GM21526 (cell line): Measurements from ENCODE around the gene CFD.
"Not testable (repeated sequence)": the region's sequence is repeated elsewhere in the genome, so short reads cannot be mapped to it uniquely, and the experiment has no call there.

Source experiments
- ATAC-seq: cut with Tn5 transposase; IDR thresholded peaks from one replicate; pipeline ENCODE4 v1.9.1; 2021; ENCODE audit warnings: moderate library complexity; ENCODE audit not compliant: unreplicated experiment, low FRiP score

The CFD gene

DNA sequence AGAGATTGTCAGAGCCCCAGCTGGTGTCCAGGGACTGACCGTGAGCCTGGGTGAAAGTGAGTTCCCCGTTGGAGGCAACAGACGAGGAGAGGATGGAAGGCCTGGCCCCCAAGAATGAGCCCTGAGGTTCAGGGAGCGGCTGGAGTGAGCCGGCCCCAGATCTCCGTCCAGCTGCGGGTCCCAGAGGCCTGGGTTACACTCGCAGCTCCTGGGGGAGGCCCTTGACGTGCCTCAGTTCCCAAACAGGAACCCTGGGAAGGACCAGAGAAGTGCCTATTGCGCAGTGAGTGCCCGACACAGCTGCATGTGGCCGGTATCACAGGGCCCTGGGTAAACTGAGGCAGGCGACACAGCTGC is 8.5 kb upstream of the CFD start:
- ATAC-seq = no peak

DNA sequence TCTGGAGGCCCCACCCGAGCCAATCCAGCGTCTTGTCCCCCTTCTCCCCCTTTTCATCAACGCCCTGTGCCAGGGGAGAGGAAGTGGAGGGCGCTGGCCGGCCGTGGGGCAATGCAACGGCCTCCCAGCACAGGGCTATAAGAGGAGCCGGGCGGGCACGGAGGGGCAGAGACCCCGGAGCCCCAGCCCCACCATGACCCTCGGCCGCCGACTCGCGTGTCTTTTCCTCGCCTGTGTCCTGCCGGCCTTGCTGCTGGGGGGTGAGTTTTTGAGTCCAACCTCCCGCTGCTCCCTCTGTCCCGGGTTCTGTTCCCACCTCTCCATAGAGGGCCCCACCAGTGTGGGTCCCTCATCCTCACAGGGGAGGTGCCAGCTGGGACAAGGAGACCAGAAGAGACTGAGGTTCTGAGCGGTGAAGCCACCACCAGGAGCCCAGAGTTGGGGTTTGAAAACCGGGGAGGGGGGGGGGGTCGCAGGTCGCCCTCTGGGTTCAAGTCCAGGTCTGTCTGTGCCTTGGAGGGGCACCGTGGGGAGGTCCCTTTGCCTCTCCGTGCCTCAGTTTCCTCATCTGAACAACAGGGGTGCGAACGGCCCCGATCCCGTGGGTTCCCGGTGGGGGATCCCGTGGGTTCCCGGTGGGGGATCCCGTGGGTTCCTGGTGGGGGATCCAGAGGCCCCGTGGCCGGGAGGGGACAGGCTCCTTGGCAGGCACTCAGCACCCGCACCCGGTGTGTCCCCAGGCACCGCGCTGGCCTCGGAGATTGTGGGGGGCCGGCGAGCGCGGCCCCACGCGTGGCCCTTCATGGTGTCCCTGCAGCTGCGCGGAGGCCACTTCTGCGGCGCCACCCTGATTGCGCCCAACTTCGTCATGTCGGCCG is 7.1 kb upstream of the CFD start, which contains the start of gene ELANE:
ELANE (plus strand) TSS at position 168 of the 878 bp plus-strand sequence; CDS start at position 194, 26 bp downstream.
- ATAC-seq = no peak

DNA sequence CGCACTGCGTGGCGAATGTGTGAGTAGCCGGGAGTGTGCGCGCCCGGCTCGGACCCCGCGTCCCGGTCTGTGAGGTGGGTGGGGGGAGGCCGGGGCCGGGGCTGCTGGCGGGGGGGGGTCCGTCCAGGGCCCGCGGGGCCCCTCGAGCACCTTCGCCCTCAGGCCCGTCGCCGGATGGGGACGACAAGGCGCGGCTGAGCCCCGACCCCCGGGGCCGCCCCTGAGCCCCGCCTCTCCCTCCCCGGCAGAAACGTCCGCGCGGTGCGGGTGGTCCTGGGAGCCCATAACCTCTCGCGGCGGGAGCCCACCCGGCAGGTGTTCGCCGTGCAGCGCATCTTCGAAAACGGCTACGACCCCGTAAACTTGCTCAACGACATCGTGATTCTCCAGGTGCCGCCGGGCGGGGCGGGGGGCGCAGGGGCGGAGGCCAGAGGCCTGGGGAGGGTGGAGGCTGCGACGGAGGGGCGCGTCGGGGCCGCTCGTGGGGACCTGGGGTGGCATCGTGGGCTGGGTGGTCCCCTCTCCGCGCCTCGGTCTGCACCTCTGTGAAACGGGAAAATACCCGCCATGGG is 6.4 kb upstream of the CFD start:
- no peak for ATAC-seq

DNA sequence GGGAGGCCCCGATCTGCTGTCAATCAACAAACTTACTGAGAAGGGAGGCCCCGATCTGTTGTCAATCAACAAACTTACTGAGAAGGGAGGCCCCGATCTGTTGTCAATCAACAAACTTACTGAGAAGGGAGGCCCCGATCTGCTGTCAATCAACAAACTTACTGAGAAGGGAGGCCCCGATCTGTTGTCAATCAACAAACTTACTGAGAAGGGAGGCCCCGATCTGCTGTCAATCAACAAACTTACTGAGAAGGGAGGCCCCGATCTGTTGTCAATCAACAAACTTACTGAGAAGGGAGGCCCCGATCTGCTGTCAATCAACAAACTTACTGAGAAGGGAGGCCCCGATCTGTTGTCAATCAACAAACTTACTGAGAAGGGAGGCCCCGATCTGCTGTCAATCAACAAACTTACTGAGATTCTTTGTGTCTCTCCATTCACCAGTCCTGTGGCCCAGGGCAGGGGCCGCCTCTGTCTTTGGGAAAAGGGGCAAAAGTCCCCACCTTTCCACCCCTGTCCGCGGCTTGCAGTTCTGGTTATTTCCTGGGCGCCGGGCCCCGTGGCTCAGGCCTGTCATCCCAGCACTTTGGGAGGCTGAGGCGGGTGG is 5.7 kb upstream of the CFD start:
- not testable (repeated sequence) for ATAC-seq

DNA sequence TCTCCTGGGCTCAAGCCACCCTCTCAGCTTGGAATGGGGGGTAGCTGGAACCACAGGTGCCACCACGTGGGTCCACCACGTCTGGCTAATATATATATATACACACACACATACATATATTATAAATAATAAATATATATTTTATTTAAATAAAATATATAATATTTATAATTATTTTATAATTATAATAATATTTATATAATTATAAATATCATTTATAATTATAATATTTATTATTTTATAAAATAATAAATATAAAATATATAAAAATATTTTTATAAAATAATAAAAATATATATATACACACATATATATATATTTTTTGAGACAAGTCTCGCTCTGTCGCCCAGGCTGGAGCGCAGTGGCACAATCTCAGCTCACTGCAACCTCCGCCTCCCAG is 4.9 kb upstream of the CFD start:
- ATAC-seq = no peak

DNA sequence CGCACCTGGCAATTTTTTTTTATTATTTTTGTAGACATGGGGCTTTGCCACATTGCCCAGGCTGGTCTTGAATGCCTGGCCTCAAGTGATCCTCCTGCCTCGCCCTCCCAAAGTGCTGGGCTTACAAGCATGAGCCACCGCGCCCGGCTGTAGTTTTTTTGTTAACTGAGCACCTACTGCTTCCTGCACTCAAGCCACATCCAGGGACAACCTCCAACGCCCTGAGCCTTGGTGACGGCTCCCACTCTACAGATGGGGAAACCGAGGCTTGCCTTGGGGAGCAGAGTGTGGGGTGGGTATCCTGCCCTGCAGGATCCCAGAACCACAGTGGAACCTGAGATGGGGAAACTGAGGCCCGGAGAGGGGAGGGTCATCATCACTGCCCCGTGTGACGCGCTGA is 4.3 kb upstream of the CFD start:
- no peak for ATAC-seq

DNA sequence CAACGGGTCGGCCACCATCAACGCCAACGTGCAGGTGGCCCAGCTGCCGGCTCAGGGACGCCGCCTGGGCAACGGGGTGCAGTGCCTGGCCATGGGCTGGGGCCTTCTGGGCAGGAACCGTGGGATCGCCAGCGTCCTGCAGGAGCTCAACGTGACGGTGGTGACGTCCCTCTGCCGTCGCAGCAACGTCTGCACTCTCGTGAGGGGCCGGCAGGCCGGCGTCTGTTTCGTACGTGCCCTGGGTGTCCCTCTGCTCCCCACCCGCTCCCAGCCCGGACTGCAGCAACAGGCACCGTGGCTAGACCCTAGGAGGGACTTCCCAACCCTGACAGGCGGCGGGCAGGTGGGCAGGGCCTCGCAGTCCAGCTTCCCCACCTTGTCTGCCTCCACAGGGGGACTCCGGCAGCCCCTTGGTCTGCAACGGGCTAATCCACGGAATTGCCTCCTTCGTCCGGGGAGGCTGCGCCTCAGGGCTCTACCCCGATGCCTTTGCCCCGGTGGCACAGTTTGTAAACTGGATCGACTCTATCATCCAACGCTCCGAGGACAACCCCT is 3.8 kb upstream of the CFD start:
- ATAC-seq = no peak

DNA sequence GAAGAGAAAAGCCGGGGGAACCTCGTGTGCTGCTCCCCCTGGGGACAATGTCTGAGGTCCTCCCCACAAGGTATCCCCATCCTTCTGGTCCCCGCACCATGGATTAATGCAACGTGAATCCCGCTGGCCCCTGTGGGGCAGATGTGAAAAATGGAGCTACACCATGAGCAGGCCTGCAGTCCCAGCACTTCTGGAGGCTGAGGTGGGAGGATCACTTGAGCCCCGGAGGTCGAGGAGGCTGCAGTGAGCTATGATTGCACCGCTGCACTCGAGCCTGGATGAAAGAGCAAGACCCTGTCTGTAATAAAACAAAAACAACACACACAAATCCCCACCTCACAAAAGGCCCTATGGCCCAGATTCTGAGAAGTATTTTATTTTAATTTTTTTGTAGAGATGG is 1.2 kb upstream of the CFD start:
- ATAC-seq = no peak

DNA sequence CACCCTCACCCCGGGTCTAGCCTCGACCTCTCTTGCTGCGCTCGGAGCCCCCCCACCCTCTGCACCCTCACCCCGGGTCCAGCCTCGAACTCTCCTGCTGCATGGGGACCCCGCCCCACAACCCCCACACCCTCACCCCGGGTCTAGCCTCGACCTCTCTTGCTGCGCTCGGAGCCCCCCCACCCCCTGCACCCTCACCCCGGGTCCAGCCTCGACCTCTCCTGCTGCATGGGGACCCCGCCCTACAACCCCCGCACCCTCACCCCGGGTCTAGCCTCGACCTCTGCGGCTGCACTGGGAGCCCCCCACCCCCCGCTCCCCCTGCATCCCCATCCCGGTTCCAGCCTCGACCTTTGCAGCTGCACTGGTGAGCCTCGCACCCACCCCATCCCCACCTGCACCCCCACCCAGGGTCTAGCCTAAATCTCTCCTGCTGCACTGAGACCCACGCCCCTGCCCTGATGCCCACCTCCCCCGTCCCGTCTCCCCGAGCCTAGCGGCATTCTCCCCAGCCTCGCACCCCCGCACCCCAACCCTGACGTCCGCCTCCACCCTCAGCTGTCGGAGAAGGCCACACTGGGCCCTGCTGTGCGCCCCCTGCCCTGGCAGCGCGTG is 1.8 kb downstream of the CFD start:
- no peak for ATAC-seq

DNA sequence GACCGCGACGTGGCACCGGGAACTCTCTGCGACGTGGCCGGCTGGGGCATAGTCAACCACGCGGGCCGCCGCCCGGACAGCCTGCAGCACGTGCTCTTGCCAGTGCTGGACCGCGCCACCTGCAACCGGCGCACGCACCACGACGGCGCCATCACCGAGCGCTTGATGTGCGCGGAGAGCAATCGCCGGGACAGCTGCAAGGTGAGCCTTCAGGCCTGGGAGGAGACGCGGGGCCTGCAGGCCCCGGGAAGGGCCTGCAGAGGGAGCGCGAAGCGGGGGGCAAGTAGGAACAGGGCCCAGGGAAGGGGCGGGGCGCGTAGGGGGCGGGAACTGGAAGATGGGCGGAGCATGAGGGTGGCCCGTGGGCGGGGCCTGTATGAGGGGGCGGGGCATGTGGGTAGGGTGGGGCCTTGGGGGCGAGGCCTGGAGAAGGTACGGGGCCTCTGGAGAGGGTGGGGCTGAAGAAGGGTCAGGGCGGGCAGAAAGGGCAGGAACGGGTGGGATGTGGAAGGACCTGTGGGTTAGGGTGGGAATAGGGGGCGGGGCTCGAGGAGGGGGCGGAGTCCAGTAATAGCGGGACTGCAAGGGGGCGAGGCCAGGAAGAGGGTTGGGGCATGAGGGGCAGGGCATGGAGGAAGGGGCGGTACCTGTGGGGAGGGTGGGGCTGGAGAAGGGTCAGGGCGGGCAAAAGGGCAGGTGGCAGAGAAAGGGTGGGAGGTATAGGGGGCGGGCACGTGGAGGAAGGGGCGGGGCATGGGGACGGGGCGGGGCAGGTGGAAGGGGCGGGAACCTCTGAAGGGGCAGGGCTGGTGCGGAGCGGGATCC is 2.5 kb downstream of the CFD start:
- ATAC-seq = no peak

DNA sequence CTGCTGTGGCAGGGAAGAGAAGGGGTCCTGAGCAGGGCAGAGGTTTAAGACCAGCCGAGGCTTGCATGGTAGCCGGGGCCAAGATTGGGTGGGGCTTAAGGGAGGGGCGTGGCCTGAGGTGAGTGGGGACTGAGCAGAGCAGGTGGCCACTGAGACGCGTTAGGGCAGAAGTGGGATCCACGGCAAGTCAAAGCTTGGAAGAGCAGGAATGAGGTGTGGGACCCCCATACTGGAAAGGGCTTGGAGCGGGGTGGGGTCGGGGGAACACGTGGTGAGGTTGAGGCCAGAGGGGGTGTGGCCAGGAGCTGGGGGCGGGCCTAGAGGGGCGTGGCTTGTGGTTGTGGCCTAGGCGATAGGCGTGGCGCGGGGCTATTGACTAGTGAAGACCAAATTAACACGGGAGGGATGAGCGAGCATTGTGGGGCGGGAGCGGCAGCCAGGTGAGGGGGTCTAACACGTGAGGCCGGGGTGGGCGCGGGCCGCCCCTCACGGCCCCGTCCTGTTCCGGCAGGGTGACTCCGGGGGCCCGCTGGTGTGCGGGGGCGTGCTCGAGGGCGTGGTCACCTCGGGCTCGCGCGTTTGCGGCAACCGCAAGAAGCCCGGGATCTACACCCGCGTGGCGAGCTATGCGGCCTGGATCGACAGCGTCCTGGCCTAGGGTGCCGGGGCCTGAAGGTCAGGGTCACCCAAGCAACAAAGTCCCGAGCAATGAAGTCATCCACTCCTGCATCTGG is 3.3 kb downstream of the CFD start:
- ATAC-seq = no peak

DNA sequence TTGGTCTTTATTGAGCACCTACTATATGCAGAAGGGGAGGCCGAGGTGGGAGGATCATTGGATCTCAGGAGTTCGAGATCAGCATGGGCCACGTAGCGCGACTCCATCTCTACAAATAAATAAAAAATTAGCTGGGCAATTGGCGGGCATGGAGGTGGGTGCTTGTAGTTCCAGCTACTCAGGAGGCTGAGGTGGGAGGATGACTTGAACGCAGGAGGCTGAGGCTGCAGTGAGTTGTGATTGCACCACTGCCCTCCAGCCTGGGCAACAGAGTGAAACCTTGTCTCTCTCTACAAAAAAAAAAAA is 3.8 kb downstream of the CFD start:
- ATAC-seq = no peak

DNA sequence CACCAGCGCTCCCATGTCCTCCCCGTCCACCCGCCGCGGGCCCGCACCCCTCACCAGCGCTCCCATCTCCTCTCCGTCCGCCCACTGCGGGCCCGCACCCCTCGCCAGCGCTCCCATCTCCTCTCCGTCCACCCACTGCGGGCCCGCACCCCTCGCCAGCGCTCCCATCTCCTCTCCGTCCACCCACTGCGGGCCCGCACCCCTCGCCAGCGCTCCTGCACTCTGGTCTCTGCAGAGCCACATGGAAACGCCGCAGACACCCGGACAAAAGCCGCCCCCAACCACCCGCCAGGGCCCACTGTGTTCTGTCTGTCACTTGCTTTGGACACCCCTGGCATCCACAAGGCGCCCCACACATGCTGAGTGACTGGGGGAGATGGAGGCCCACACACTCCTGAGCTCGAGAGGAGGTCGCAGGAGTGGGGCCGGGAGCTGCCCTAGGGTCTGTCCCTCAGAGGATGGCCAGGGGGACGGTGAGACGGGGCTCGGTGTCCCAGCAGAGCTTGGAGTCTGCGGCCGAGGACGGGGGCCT is 7.4 kb downstream of the CFD start:
- ATAC-seq = no peak

DNA sequence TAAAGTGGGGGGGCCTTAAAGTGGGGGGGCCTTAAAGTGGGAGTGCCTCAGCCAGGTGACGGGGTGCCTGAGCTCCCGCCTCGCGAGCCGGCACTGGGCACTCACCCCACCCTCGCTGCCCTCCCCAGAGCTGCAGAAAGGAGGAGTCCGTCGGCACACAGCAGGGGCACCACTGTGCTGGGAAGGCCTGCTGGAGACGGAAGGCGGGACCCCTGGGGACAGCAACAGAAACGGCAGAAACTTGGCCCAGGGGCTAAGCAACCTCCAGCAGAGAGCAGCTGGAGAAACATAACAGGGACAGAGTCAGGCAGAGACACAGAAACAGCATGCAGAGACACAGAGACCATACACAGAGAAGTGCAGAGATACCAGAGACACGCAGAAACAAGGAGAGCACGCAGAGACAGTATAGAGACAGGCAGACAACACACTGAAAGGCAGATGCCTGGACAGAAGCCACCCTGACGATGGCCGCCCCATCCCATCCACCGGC is 7.9 kb downstream of the CFD start:
- no peak for ATAC-seq

DNA sequence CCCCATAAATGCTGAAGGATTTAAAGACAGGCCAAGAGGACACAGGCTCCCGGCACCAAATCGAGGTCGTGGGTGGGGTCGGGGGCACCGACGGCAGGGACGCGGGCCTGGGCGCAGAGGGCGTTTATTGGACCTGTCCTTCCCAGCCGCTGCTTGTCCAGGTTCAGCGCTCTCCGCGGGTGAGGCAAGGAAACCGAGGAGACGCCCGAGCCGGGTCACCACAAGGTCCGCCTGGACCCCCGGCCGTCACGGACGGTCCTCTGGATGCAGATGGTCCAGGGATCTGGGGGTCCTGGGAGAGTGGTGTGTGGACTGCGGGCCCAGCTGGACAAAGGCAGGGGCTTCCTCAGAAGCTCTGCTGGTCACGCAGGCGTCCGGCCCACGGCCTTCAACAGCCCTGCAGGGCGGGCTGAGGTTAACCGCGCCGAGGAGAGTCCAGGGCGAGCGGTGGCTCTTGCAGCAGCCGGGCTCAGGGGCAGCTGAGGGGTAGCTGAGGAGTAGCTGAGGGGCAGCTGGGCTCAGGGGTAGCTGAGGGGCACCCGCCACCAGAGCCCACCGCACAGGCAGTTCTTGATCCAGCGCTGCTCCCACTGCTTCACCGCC is 8.5 kb downstream of the CFD start:
- no peak for ATAC-seq

DNA sequence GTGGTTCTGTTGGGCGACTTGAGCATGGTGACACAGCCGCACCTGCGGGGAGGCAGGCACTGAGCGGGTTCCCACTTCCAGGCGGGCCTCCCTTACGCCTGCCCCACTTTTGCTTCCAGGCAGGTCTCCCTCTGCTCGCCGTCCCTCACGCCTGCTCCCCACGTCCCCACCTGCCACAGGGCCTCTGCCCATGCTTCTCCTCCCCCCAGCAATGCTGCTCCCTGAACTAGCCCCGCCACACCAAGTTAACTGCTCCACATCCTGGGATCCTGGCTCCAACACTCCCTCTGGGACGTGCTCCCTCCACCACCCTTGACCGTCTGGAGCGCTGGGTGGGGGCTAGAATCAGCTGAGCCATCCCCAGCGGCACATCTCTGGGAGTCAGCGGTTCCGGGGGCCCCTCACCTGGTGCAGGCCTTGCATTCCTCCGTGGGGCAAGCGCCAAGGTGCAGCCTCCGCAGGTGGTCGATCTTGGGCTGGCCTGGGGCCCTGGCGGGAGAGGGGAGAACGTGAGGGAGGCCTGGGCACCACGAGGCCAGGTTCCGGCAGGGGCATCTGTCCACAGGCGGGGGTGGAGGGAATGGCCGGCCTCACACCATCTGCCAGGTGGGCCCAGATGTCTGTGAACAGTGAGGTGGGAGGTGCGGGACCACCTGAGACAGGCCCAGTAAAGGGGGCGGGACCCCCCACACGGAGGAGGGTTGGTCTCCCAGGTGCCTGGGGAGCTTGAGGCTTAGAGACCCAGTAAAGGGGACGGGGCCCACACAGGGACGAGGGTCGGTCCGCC is 9.2 kb downstream of the CFD start:
- no peak for ATAC-seq

DNA sequence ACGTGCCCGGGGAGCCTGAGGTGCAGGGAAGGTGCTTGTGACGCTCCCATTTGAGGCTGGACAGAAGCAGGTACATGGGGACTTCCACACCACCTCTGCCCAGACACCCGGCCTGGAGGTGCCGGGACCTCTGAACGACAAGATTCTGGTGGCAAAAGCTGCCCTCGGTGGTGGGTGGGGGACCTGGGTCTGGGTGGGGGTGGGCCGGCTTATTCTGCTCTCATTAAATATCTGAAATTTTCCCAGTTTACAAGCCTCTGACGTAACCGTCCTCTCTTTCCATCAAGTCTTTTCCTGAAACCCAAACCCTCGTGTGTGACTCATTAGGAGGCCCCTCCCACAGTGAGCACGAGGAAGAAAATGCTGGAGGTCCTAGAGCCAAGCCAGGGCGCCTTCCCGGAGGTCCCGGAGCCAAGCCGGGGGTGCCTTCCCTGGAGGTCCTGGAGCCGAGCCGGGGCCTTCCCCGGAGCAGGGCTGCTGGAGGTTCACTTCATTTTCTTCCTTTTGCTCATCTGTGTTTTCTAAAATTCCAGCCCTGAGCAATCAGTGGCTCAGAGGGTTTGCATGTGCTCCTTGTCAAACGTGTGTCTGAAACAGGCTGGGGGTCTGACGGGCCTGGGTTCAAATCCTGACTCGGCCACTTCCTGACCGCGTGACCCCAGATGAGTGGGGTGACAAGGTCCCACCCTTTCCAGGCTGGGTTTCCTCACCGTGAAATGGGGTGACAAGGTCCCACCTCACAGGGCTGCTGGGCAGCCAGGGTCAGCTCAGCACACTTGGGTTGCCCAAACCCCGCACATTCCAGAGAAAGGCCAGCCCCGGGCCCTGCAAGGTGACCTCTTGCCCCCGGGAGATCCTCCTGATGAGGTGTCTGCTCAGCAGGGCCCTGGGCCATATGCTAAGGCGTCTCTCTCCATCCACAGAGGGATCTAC is 10.0 kb downstream of the CFD start:
- ATAC-seq = no peak
